Measurements from ENCODE around the gene FAF1. TPM values are rescaled to one million over a fixed set of nuclear protein-coding genes. Genes with fewer than 3 reads are reported as not detected.

The FAF1 gene
- total and polyA plus RNA-seq, 4 donors = 8.6 to 45.0 (median 18.2) TPM

- peaks cover 9 to 45% (median 25%) of the 10 kb centered on the region in 4 donors for H3K27me3 ChIP-seq (ENCODE audit: control insufficient read depth in 4 of 4, insufficient read depth in 4 of 4, low read length in 3 of 4)
- H3K9me3 ChIP-seq (ENCODE audit: control insufficient read depth in 4 of 4, low read length in 3 of 4) = no peaks in the 10 kb centered on the region
- WGBS = 7% methylated on average over 35 of the region's 35 CpGs
- H3K4me3 ChIP-seq (ENCODE audit: low read depth in 1 of 3, low read length in 3 of 3) = no peak overlapping the region
- TF ChIP-seq ATF3 (IDR thresholded peaks at IDR 0.05) (no peak), GABPA (IDR thresholded peaks at IDR 0.05 in 1 of 2, conservative IDR thresholded peaks at IDR 0.05 in 1 of 2) (no peak), MAX (IDR thresholded peaks at IDR 0.05) (no peak), EGR1 (IDR thresholded peaks at IDR 0.05; ENCODE audit: low read depth in 2 of 2) (no peak), RXRA (IDR thresholded peaks at IDR 0.05) (no peak), JUND (IDR thresholded peaks at IDR 0.05) (no peak), FOXA1 (IDR thresholded peaks at IDR 0.05) (no peak), SP1 (IDR thresholded peaks at IDR 0.05) (no peak), YY1 (IDR thresholded peaks at IDR 0.05) (no peak), FOXA2 (IDR thresholded peaks at IDR 0.05) (no peak), RAD21 (IDR thresholded peaks at IDR 0.05) (no peak), HNF4G (IDR thresholded peaks at IDR 0.05) (no peak), REST (IDR thresholded peaks at IDR 0.05) (no peak), CTCF (IDR thresholded peaks at IDR 0.05; ENCODE audit: low read depth, low read length, missing input control) (no peak), ZBTB33 (IDR thresholded peaks at IDR 0.05) (no peak)
- DNase-seq (ENCODE audit: low spot score) = no peak
- H3K9ac ChIP-seq (ENCODE audit: low read depth in 1 of 2, low read length in 2 of 2) = no peak overlapping the region
- H3K27ac ChIP-seq (ENCODE audit: low read depth in 1 of 2, low read length in 2 of 2) = no peak overlapping the region
- peaks cover 12 to 33% (median 21%) of the 10 kb centered on the region in 4 donors for H3K4me1 ChIP-seq (ENCODE audit: control insufficient read depth in 4 of 4, insufficient read depth in 4 of 4, low read length in 3 of 4)
- no peaks in the 10 kb centered on the region for H3K36me3 ChIP-seq (ENCODE audit: control insufficient read depth in 4 of 4, insufficient read depth in 3 of 4, low read depth in 1 of 4, low read length in 3 of 4)
Measured at GRCh38 chr1:50427818-50428779, 532.0 kb downstream of the FAF1 start.

All from liver (tissue), 9 donors.